Adrenal gland (tissue), 12 donors: ENCODE data around the gene STRADA. TPM values are rescaled to one million over a fixed set of nuclear protein-coding genes. Genes with fewer than 3 reads are reported as not detected.
A peak's percentile ranks its signal among the peaks of the same experiment; 100 is the strongest.

ENCODE experiments used
- DNase-seq, 7 donors: peaks; one replicate each; pipeline ENCODE4 v3.0.0-alpha.2; 2019 to 2020
- H3K27ac ChIP-seq, 5 donors: fragments of 200-600 bp; sonication (generic) in 4 of 5; 1 replicate in 3 of 5; 2 replicates in 2 of 5; pipeline versions ENCODE4 v1.5.1 to v1.8.0; 2016 to 2020; ENCODE audit warnings: mild to moderate bottlenecking in 1 of 5
- H3K27me3 ChIP-seq: fragments of 200-600 bp; 2 replicates; pipeline ENCODE4 v1.8.0; 2021
- H3K36me3 ChIP-seq, 2 donors: fragments of 200-600 bp; replicated peaks in 1 of 2; 1 replicate in 1 of 2; 2 replicates in 1 of 2; pipeline versions ENCODE4 v1.5.1 to v1.8.0; 2018 to 2022
- H3K4me1 ChIP-seq, 2 donors: fragments of 200-600 bp; replicated peaks in 1 of 2; 1 replicate in 1 of 2; 2 replicates in 1 of 2; pipeline versions ENCODE4 v1.5.1 to v1.8.0; 2018 to 2021
- H3K4me3 ChIP-seq, 4 donors: fragments of 200-600 bp; sonication (generic) in 3 of 4; one replicate each; pipeline ENCODE4 v1.5.1; 2016 to 2018
- H3K9me3 ChIP-seq, 3 donors: fragments of 200-600 bp; sonication (generic) in 1 of 3; replicated peaks in 1 of 3; 1 replicate in 2 of 3; 2 replicates in 1 of 3; pipeline versions ENCODE4 v1.5.1 to v1.8.0; 2016 to 2021
- POLR2A ChIP-seq, 2 donors: fragments of 450-650 bp; IDR thresholded peaks; one replicate each; pipeline ENCODE4 v1.6.1; 2017; ENCODE audit warnings: antibody characterized with exemption in 2 of 2, mild to moderate bottlenecking in 2 of 2, moderate library complexity in 1 of 2
- WGBS, 4 donors: extraction: QIAGEN DNeasy Blood & Tissue Kit in 2 of 4; methylation state at CpG; one replicate each; pipeline versions ENCODE4 v1.1.5 to v1.1.7; 2013 to 2017; 5-methylcytosine and 5-hydroxymethylcytosine counted together
- intact Hi-C, 2 donors: fragments of 100-400 bp; cut with DNase I; formaldehyde crosslinking; loops; one replicate each; pipeline versions ENCODE4 v1.14.1 to v1.15.0; 2022 to 2023
- polyA plus RNA-seq, 3 donors: library from polyadenylated mRNA; stranded (reverse); fragments of 200-250 nt in 2 of 3; fragments of 350-450 nt in 1 of 3; fragmentation: Illumina TruSeq in 1 of 3; extraction: RNeasy Lipid Tissue Mini Kit (QIAGEN cat#74804) in 1 of 3; gene quantifications; one replicate each; pipeline ENCODE4 v1.2.3, GENCODE V29; 2013 to 2014
- total RNA-seq, 9 donors: library from RNA; depleted of rRNA in 4 of 9; stranded (reverse); fragments of >200 nt in 4 of 9; fragments of 120-200 nt in 1 of 9; fragmentation: NEBNext Ultra II Directional in 1 of 9; extraction: Animal tissue kit (Norgen Biotek cat#: 25700) in 1 of 9; gene quantifications; one replicate each; pipeline versions ENCODE4 v1.1.0 to v1.2.4, GENCODE V29; 2013 to 2023
- TF ChIP-seq, protein P1 (sequence below), 6 experiments: fragments of 450-650 bp in 4 of 6; fragments of 200-600 bp in 2 of 6; sonication (generic) in 1 of 6; IDR thresholded peaks; 1 replicate in 5 of 6; 2 replicates in 1 of 6; pipeline versions ENCODE4 v1.5.1 to v1.8.0; 2016 to 2021; ENCODE audit warnings: antibody characterized with exemption in 6 of 6, mild to moderate bottlenecking in 2 of 6, moderate library complexity in 1 of 6
- donor health status: healthy with polysubstance abuse.
- donor health status: Bipolar disorder and iron deficiency.
- donor health status: DM: yes; HTN: yes; CAD: no.
- donor health status: DM: no; HTN: no; CAD: no.
- donor health status: DM: no; HTN: no; CAD: no.
- donor health status: DM: yes; HTN: yes; CAD: no.

The STRADA gene
- total and polyA plus RNA-seq, 12 donors: 16.7 to 91.1 (median 37.5) TPM

DNA sequence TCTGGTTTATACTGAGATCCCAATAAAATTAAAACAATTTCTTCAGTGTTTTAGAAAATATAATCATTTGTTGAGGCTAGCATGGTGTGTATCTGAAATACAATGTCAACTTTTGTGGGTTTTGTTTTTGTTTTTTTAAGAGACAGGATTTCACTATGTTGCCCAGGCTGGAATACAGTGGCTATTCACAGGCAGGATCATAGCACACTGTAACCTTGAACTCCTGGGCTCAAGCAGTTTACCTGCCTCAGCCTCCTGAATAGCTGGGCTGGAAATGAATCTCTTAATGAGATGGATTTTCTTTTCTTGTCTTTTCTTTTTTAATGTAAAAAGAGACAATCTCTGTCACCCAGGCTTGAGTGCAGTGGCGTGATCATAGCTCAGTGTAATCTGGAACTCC lies 44.5 kb upstream of the STRADA start:
- Histone ChIP-seq H3K27ac (no peak overlapping the region), H3K9me3 (no peaks in the 10 kb centered on the region), H3K4me1 (peaks cover 0 to 42% of the 10 kb centered on the region in 2 donors), H3K4me3 (no peak overlapping the region), H3K36me3 (peaks cover 0 to 38% of the 10 kb centered on the region in 2 donors), H3K27me3 (no peaks in the 10 kb centered on the region)
- no peak for TF ChIP-seq POLR2A (IDR thresholded peaks at IDR 0.05)
- TF ChIP-seq, protein P1, sequence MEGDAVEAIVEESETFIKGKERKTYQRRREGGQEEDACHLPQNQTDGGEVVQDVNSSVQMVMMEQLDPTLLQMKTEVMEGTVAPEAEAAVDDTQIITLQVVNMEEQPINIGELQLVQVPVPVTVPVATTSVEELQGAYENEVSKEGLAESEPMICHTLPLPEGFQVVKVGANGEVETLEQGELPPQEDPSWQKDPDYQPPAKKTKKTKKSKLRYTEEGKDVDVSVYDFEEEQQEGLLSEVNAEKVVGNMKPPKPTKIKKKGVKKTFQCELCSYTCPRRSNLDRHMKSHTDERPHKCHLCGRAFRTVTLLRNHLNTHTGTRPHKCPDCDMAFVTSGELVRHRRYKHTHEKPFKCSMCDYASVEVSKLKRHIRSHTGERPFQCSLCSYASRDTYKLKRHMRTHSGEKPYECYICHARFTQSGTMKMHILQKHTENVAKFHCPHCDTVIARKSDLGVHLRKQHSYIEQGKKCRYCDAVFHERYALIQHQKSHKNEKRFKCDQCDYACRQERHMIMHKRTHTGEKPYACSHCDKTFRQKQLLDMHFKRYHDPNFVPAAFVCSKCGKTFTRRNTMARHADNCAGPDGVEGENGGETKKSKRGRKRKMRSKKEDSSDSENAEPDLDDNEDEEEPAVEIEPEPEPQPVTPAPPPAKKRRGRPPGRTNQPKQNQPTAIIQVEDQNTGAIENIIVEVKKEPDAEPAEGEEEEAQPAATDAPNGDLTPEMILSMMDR (IDR thresholded peaks at IDR 0.05): no peak
- DNase-seq: no peak
- WGBS, 4 donors: 95 to 100% (median 98%) methylated on average over 1 of the region's 1 CpG
- intact Hi-C loops: no loop called here

DNA sequence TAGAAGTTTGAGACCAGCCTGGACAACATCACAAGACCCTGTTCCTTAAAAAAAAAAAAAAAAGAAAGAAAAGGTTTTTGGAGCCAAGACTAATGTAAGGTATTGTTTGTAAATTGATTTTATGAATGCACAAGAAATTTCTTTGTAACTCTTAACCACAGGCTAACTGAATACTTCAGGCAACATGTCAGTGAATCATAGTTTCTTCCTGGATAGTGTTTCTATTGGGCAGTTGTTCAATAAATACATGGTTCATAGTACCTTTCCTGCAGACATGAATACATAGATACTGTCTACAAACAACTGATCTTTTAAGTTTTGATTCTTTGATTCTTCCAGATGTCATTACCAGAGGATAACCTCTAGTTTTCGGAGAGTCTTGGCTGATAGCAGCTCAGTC lies 44.0 kb upstream of the STRADA start:
- peak overlapping the region in 1 of 5 donors; percentile 31 for H3K27ac ChIP-seq
- H3K4me1 ChIP-seq: peaks cover 0 to 48% of the 10 kb centered on the region in 2 donors
- intact Hi-C loops: no loop called here
- TF ChIP-seq POLR2A (IDR thresholded peaks at IDR 0.05): no peak
- TF ChIP-seq, protein P1 (IDR thresholded peaks at IDR 0.05): no peak
- WGBS, 4 donors: 74 to 95% (median 90%) methylated on average over 1 of the region's 1 CpG
- DNase-seq: no peak
- H3K4me3 ChIP-seq: no peak overlapping the region
- no peaks in the 10 kb centered on the region for H3K27me3 ChIP-seq
- H3K36me3 ChIP-seq: peaks cover 0 to 35% of the 10 kb centered on the region in 2 donors
- H3K9me3 ChIP-seq: no peaks in the 10 kb centered on the region

DNA sequence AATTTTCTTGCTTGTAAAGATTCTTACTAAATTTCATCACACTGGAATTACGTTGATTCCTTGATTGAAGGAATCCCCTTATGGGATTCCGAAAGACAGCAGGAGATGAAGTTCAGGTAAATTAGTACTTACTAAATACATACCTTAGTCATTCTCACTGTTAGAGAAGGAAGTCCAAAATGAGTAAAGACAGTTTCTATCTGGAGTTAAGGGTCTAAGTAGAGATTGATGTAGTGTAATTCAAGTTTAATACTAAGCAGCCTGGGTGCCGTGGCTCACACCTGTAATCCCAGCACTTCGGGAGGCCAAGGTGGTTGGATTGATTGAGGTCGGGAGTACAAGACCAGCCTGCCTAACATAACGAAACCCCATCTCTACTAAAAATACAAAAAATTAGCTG lies 41.9 kb upstream of the STRADA start:
- WGBS, 4 donors: 75 to 92% (median 83%) methylated on average over 6 of the region's 6 CpGs
- H3K27me3 ChIP-seq: no peaks in the 10 kb centered on the region
- peaks cover 0 to 20% of the 10 kb centered on the region in 2 donors for H3K36me3 ChIP-seq
- no peaks in the 10 kb centered on the region for H3K9me3 ChIP-seq
- peaks cover 0 to 60% of the 10 kb centered on the region in 2 donors for H3K4me1 ChIP-seq
- no peak for DNase-seq
- no peak for TF ChIP-seq POLR2A (IDR thresholded peaks at IDR 0.05)
- TF ChIP-seq, protein P1 (IDR thresholded peaks at IDR 0.05): no peak
- intact Hi-C loops: no loop called here
- H3K27ac ChIP-seq: no peak overlapping the region
- H3K4me3 ChIP-seq: no peak overlapping the region

GRCh38 chr17:63780928-63781327 lies 39.3 kb upstream of the STRADA start:
- H3K27ac ChIP-seq: peak overlapping the region in 3 of 5 donors; percentile 13 to 58 (median 29)
- DNase-seq: no peak
- H3K4me1 ChIP-seq: peaks cover 2 to 67% of the 10 kb centered on the region in 2 donors
- no peak overlapping the region for H3K4me3 ChIP-seq
- no peaks in the 10 kb centered on the region for H3K27me3 ChIP-seq
- TF ChIP-seq, protein P1 (IDR thresholded peaks at IDR 0.05): no peak
- no peak for TF ChIP-seq POLR2A (IDR thresholded peaks at IDR 0.05)
- no peaks in the 10 kb centered on the region for H3K9me3 ChIP-seq
- H3K36me3 ChIP-seq: peaks cover 0 to 13% of the 10 kb centered on the region in 2 donors
- intact Hi-C loops: no loop called here
- WGBS, 4 donors: 93 to 97% (median 97%) methylated on average over 4 of the region's 4 CpGs
